Measurements from ENCODE around the gene ACYP1. TPM values are rescaled to one million over a fixed set of nuclear protein-coding genes. Genes with fewer than 3 reads are reported as not detected.

The ACYP1 gene
- 11.1 and 18.8 TPM in 2 replicates for total RNA-seq
- 17.9 TPM for polyA plus RNA-seq (2012)

DNA sequence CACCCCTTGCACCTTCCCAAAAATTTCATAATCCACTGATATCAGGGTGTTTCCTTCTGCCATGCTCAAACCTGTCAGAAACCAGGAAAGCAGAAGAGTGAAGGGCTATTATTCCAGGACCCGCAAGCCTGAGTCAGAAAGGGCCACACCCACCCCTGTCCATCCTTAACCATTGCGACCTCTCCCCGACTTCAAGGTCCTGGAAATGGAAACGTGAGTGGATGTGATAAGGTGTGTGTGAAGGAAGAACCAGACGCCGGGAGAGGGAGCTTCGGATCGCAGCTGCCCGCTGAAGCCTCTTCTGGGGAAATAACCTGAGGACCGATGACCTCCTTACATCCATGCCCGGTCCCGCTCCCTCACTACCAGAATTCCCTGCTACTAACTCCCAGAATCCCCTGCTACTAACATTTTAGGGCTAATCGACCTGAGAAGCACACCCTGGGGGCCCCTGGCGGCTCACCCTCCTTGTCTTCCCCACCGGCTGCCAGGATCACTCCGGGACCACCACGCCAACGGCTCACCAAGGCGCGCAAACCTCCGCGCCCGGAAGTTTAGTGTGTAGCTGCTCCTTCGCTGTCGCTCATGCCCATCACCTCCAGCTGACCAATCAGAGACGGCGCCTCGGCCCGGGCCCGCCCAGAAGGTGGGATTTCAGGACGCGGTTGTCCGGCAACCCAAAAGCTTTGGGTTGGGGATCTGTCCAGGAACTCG lies at the start of gene ACYP1:
Gene ACYP1 (minus strand): TSS at position 534 of the 714 bp plus-strand sequence. CDS start 471 bp downstream, at position 63.
- peak; percentile 93 for DNase-seq (ENCODE audit: low read depth)

- no peak for DNase-seq (ENCODE audit: low read depth)
Measured at GRCh38 chr14:75109877-75110276, 46.1 kb upstream of the ACYP1 start.

DNA sequence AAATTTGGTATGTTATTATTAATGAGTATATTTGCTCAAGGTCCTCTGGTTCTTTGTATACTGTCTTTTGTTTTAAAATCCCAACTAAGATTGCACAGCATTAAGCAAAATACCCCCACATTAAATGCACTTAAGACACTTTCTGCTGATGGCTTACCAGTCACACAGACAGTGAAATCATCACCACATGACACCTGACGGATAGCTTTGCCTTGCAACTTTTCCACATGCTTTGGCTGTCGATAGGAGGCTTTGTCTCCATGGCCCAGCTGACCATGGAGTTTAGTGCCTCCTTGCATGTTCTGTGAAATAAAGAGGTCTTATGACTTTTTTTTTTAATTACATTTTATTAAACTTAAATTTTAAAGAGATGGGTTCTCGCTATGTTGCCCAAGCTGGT lies 43.4 kb upstream of the ACYP1 start:
- no peak for DNase-seq (ENCODE audit: low read depth)

- DNase-seq (ENCODE audit: low read depth) = no peak
Measured at GRCh38 chr14:75101491-75101890, 37.7 kb upstream of the ACYP1 start.

DNA sequence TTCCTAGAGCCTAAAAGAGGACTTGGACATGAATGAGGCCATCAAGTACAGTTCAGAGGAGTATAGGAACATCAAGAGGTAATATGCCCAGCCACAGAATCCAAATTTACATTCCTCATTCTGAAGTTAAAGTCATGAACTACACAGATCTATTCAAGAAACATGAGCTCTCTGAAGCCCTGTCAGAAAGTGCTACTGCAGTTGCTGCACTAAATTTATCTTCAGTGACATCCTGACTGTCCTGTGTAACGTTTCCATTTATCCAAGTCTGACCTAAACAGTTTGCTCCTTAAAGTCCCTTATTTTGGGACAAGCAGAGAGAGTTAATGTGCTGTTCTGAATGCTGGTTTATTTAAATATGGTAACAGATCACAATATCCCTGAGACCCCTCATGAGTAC lies 34.9 kb upstream of the ACYP1 start:
- peak; percentile 53 for DNase-seq (ENCODE audit: low read depth)

DNA sequence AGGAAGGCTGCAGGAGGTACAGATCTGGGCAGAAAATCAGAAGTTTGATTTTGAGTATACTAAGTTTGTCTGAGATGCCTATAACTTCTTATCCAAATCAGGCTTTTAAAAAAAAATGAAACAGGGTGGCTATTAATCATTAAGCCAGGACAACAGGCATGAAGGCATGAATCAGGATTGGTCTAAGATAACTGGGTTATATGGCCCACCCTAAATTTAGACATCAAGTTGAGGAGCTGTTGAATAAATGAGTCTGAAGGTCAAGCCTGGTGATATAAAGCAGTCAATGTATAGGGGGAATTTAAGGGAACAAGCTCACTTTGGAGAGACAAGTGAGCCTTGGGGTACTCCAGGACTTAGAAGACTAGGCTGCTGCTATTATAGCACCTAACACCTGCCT lies 34.4 kb upstream of the ACYP1 start:
- DNase-seq (ENCODE audit: low read depth) = no peak

DNA sequence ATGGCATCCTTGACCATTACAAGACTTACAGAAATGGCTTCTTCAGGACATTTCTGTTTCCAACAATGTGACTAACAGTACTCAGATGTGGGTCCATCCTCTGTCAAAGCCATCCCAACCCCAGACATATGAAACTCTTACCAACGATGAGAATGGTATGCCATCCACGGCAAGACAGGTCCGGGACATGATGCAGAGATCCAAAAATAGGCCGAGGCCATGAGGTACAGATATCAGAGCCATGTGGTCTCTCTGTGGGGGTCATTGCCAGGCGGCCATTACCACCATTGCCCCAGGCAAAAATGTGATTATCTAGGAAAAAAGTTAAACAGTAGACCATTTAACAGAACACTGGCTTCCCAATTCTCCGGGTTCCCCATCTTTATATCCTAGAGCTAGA lies 33.1 kb upstream of the ACYP1 start:
- peak; percentile 53 for DNase-seq (ENCODE audit: low read depth)

DNA sequence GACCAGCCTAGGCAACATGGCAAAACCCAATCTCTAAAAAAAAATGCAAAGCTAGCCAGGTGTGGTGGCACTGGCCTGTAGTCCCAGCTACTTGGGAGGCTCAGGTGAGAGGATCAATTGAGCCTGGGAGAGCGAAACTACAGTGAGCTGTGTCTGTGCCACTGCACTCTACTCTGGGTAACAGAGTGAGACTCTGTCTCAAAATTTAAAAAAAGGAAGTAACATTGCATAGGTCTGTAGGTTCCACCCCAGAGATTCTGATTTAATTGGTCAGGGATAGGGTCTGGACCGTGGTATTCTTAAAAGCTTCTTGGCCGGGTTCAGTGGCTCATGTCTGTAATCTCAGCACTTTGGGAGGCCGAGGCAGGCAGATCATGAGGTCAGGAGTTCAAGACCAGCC lies 31.9 kb upstream of the ACYP1 start:
- no peak for DNase-seq (ENCODE audit: low read depth)

- no peak for DNase-seq (ENCODE audit: low read depth)
Measured at GRCh38 chr14:75094896-75095295, 31.1 kb upstream of the ACYP1 start.

DNA sequence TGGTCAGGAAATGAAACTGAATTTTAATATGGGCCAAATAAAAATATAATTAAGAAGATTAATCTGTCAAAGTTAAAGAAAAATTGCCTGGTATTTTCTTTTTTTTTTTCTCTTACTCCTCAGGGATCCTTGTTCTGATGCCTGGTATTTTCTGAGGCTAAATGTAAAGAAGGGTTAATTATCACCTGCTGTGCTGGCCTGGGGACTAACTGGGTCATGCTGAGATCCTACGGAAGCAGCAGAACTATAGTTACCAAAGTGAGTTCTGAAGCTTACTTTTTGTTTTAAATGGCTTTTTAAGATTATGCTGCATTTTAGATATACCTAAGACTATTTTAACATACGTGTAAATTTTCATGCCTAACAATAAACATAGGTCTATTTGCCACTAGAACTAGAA lies 28.9 kb upstream of the ACYP1 start:
- DNase-seq (ENCODE audit: low read depth) = no peak

DNA sequence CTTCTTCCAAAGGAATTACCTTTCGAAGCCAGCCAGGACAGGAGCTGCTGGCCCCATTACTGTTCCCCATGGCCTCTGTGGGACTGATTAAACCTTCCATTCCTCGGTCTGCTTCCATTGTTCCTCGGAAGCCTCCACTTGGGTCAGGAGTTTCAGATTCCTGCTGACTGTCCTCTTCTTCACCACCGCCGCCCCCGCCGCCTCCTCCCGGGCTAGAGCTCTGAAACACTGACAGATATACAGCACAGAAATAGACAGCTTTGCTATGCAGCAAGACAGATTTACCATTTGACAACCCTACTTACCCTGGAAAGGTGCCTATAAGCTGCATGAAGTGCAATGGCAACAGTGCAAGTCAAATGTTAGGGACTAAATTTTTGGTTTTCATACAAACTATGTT lies 27.4 kb upstream of the ACYP1 start:
- DNase-seq (ENCODE audit: low read depth) = no peak

- no peak for DNase-seq (ENCODE audit: low read depth)
Measured at GRCh38 chr14:75090353-75090752, 26.5 kb upstream of the ACYP1 start.

DNA sequence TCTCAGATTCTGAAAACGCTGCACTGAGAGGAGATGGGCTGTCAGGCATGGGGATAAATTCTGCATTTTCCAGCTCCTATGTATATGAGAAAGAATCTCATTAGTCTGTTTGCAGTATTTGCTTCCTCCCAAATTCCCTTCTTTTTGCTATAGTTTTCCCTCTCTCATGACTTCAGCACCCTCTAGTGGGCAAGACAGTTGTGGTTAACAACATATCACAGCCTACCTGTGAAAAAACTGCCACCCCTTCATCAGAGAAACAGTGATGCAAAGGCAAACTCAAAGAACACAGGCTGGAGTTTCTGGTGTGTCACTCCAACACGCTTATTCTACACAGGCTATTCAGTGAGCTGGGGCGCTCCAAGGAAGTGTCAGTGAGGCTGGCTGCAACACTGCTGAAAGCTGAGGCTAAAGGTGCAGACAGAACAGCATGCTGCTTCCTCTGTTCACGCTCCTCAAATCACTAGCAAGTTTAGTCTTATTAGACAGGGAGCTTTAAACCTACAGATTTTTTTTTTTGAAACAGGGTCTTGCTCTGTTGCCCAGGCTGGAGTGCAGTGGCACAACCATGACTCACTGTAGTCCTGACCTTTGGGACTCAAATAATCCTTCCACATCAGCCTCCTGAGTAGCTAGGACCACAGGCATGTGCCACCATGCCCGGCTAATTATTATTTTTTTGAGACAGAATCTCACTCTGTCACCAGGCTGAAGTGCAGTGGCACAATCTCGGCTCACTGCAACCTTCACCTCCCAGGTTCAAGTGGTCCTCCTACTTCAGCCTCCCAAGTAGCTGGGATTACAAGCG lies 24.9 kb upstream of the ACYP1 start:
- DNase-seq (ENCODE audit: low read depth) = peak; percentile 67

- no peak for DNase-seq (ENCODE audit: low read depth)
Measured at GRCh38 chr14:75088153-75088552, 24.3 kb upstream of the ACYP1 start.

- peak; percentile 9 for DNase-seq (ENCODE audit: low read depth)
Measured at GRCh38 chr14:75084513-75084912, 20.7 kb upstream of the ACYP1 start.

DNA sequence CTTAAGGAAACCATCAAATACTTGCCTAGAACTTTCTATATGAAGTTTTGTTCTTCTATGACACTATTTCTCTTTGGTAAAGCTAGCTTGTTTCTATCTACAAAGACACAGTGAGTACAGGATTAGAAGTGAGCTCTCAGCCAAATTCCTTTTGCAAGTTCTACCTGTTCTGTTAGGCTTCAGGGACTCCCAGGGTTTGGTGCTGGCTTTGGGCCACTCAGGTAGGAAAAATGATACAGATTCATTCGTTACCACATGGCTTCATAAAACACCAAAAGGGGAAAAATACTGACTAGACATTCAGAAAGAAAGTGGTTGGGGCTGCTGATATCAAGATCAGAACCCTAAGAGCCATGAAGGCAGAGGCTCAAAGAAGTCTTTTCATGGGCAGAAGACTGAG lies 19.4 kb upstream of the ACYP1 start:
- DNase-seq (ENCODE audit: low read depth) = no peak

DNA sequence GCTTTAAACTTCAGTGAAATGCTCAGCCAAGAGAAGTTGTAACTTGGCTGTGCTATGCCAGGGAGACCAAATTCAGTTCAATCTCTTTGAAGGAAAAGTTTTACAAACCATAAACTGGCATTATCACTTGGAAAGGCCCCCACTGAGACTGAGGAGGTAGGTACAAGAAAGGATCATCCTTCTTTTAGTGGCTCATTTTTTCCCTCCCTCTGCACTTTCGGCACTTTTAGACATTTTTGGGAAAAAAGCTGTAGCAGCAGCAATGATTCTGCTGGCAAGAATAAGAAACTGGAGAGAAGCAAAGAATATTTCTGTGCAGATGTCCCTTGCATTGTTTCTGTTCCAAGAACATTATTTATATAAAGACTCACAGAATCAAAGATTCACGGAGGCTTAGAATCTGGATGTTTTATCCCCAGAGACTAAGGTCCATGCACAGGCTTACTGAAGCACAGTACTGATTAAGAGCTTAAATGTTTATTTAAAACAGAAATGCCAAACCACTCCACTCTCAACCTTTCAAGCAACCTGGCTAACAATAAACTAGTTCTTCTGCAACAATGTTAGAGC lies 17.9 kb upstream of the ACYP1 start:
- DNase-seq (ENCODE audit: low read depth) = no peak

GRCh38 chr14:75079521-75079920 lies 15.7 kb upstream of the ACYP1 start:
- no peak for DNase-seq (ENCODE audit: low read depth)

DNA sequence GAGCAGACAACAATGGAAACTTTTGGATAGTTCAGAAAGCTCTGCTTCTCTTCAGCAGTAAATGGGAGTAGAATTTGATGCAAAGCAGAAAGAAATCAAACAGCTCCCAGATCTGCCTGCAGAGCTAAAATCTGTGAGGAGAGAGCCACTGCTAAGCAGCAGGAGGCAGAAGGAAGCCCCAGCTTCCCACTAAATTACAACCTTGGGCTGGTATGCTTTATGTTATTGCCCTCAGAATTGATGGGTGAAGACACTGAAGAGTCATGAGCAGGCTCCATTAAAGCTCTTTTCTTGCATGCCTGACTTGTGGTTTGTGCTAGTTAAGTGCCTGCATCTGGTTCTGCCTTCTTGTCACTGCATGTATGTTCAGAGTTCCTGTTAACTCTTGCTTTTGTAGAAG lies 14.0 kb upstream of the ACYP1 start:
- DNase-seq (ENCODE audit: low read depth) = no peak

DNA sequence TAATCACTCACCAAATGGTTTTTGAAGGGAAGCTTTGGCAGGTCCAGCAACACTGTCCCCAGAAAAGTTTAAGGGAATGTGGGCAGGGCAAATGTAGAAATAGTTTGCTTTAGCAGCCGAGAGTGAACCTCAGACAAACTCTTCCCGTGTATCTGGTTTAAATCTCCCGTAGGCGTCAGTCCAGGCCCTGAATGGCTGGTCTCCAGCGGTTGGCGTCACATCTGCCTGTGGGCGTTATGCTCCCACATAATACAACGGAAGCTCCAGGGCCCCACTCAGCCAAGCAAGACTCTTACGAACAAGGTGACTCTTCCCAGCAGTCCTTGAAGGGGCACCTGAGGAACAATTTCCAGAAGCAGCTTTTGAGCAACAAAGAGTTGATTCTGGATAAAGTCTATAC lies 6.6 kb upstream of the ACYP1 start:
- DNase-seq (ENCODE audit: low read depth) = no peak

DNA sequence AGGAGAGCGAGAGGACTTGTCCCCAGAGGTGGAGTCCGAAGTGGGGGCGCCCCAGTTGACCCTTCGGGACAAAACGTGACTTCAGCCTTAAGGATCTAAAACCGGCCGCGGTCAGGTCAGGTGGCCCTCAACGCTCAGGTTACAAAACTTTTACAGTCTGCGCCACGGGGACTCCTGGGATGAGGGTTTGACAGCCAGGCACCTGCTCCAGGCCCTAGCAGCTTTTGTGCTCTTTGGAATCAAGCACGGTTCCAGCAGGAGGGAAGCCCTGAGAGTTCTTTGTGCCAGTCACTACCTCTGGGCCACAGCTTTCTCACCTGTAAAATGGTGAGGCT lies 6.0 kb upstream of the ACYP1 start:
- DNase-seq (ENCODE audit: low read depth) = peak; percentile 63

DNA sequence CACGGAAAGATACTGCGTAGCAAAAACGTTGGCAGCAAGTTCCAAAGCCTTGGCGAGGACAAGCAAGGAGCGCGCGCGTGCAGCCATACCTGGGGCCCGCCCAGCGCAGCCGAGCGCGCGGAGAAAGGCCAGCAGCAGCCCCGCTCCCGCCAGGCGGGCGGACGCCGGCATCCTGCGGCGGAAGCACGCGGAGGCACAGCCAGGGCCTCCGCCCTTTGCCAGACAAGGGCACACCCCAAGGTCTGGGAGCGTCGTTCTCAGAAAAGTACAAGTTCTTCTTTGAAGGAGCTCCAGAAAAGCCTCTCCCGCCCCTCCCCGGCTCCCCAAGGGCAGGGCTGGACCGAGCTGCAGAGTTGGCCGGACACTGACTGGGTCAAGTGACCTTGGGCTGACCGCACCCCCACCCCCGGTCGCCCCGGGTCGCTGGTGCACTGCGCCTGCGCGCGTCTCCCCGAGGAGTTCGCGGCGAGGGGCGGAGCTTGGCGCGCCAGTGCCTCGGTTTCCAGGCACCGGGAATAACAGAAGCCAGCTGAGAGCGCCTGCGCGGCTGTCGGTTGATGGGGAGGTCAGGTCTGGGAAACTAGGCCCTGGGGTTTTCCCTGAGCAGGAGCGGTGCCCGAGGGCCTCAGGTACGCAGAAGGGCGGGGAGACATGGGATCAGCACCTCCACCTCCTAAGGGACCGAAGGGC lies 5.4 kb upstream of the ACYP1 start, which contains the start of gene ZC2HC1C:
Gene ZC2HC1C (plus strand): TSS at position 521 of the 690 bp plus-strand sequence. CDS start 933 bp downstream, outside the sequence.
- DNase-seq (ENCODE audit: low read depth) = peak; percentile 95

Data from myocyte (in vitro differentiated cells).